Smooth muscle cell (in vitro differentiated cells): ENCODE measurements around the gene PHYHD1. TPM values are rescaled to one million over a fixed set of nuclear protein-coding genes. Genes with fewer than 3 reads are reported as not detected.

ENCODE experiments used
- DNase-seq: peaks from one replicate; lab custom pipeline; 2025; ENCODE audit not compliant: unreplicated experiment; lab: John Stamatoyannopoulos, UW
- H2AFZ ChIP-seq: fragments of 200-600 bp; sonication (generic); 2 replicates; pipeline ENCODE4 v1.6.0; 2016; ENCODE audit warnings: antibody characterized with exemption, low read depth, mild to moderate bottlenecking
- H3F3A ChIP-seq: fragments of 200-600 bp; sonication (generic); 2 replicates; pipeline ENCODE4 v1.6.0; 2017; ENCODE audit warnings: antibody characterized with exemption, low read depth
- H3K27ac ChIP-seq: fragments of 200-600 bp; sonication (generic); 2 replicates; pipeline ENCODE4 v1.5.1; 2016; ENCODE audit warnings: low read depth, mild to moderate bottlenecking
- H3K27me3 ChIP-seq: fragments of 200-600 bp; sonication (generic); 2 replicates; pipeline ENCODE4 v1.6.1; 2016; ENCODE audit warnings: low read depth, mild to moderate bottlenecking
- H3K36me3 ChIP-seq: fragments of 200-600 bp; sonication (generic); 2 replicates; pipeline ENCODE4 v1.5.1; 2016; ENCODE audit warnings: low read depth
- H3K4me1 ChIP-seq: fragments of 200-600 bp; sonication (generic); 2 replicates; pipeline ENCODE4 v1.5.1; 2016; ENCODE audit warnings: low read depth
- H3K4me2 ChIP-seq: fragments of 200-600 bp; sonication (generic); 2 replicates; pipeline ENCODE4 v1.6.0; 2016; ENCODE audit warnings: mild to moderate bottlenecking
- H3K4me3 ChIP-seq: fragments of 200-600 bp; sonication (generic); 2 replicates; pipeline ENCODE4 v1.5.1; 2016; ENCODE audit warnings: mild to moderate bottlenecking
- H3K79me2 ChIP-seq: fragments of 200-600 bp; sonication (generic); 2 replicates; pipeline ENCODE4 v1.6.0; 2016; ENCODE audit warnings: low read depth, mild to moderate bottlenecking
- H3K9ac ChIP-seq: fragments of 200-600 bp; sonication (generic); 2 replicates; pipeline ENCODE4 v1.6.0; 2016; ENCODE audit warnings: low read depth
- H3K9me3 ChIP-seq: fragments of 200-600 bp; sonication (generic); replicated peaks from 2 replicates; pipeline ENCODE4 v1.5.1; 2016; ENCODE audit warnings: low read depth
- H4K20me1 ChIP-seq: fragments of 200-600 bp; sonication (generic); 2 replicates; pipeline ENCODE4 v1.6.0; 2016; ENCODE audit warnings: low read depth
- CTCF ChIP-seq: fragments of 200-600 bp; sonication (generic); IDR thresholded peaks from 2 replicates; pipeline ENCODE4 v1.5.1; 2017; ENCODE audit warnings: borderline replicate concordance, mild to moderate bottlenecking, antibody characterized with exemption; ENCODE audit not compliant: insufficient read depth, poor library complexity, severe bottlenecking
- WGBS: methylation state at CpG from one replicate; pipeline ENCODE4 v1.1.7; 2016; ENCODE audit warnings: low lambda C conversion rate; 5-methylcytosine and 5-hydroxymethylcytosine counted together
- polyA plus RNA-seq: library from polyadenylated mRNA; unstranded; fragments of >200 nt; fragmentation: Nextera tagmentation; extraction: Ambion mirVana; gene quantifications from 2 replicates; pipeline ENCODE4 v1.2.1, GENCODE V29; 2016
- total RNA-seq: library from RNA; depleted of rRNA; stranded (reverse); fragments of >200 nt; gene quantifications from 2 replicates; pipeline ENCODE4 v1.2.3, GENCODE V29; 2014

PHYHD1 gene
- total and polyA plus RNA-seq, 2 experiments from 2014 or later: 7.3 to 37.6 TPM

DNA sequence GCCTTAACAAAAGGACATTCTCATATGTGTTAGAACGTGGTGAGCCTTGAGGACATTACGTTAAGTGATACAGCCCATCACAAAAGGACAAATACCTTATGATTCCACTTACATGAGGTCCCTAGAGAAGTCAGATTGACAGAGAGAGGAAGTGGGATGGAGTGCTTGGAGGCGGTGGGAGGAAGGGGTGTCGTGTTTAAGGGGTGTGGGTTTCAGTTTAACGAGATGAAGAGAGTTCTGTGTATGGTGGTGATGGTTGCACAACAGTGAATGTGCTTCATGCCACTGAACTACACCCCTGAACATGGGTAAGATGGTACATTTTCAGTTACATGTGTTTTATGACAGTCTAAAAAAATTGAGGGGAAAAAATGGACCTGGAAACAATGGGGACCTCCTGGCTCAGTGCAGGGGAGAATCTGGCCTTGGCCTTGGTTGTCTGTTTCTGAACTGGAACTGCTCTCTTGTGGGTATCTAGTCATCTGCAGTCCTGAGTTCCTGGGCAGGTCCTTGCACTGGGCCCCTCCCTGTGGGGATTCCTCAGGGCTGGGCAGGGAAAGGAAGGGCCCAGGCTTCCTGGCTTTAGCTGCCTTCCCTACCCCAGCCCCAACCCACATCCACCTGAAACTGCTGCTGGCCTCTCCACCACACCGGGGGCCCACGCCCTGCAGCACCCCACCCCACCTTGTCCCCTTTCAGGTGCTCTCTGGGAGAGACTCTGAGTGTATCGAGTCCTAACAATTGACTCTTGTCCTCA lies 21.0 kb upstream of the PHYHD1 start:
- H3K4me1 ChIP-seq: no peaks in the 10 kb centered on the region
- no peaks in the 10 kb centered on the region for H3K9me3 ChIP-seq
- DNase-seq: no peak
- no peak overlapping the region for H3K4me3 ChIP-seq
- no peak for TF ChIP-seq CTCF
- H2AFZ ChIP-seq: no peak overlapping the region
- peak overlapping the region; percentile 37 for H3K27ac ChIP-seq
- H3K27me3 ChIP-seq: no peaks in the 10 kb centered on the region
- H3K79me2 ChIP-seq: peaks cover 77% of the 10 kb centered on the region
- H3F3A ChIP-seq: no peaks in the 10 kb centered on the region
- H3K4me2 ChIP-seq: no peak overlapping the region
- H3K9ac ChIP-seq: no peak overlapping the region
- H4K20me1 ChIP-seq: peaks cover 96% of the 10 kb centered on the region
- H3K36me3 ChIP-seq: no peaks in the 10 kb centered on the region
- 82% methylated on average over 8 of the region's 8 CpGs for WGBS

DNA sequence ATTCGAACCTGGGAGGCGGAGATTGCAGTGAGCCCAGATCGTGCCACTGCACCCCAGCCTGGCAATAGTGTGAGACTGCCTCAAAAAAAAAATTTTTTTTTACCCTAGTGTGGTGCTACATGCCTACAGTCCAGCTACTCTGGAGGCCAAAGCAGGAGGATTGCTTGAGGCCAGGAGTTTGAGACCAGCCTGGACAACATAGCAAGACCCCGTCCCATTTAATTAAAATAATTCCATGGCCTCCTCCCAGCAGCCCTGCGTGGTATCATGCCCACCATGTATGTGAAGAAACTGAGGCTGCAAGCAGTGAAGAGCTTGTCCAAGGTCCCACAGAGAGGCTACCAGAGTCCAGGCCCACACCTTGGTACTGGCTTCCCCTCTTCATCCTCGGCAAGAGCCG lies 19.4 kb upstream of the PHYHD1 start:
- H3K4me1 ChIP-seq: no peaks in the 10 kb centered on the region
- WGBS: 88% methylated on average over 7 of the region's 7 CpGs
- H3K27me3 ChIP-seq: no peaks in the 10 kb centered on the region
- no peak overlapping the region for H3K4me3 ChIP-seq
- H3K27ac ChIP-seq: no peak overlapping the region
- no peaks in the 10 kb centered on the region for H3K9me3 ChIP-seq
- peaks cover 83% of the 10 kb centered on the region for H4K20me1 ChIP-seq
- no peak for DNase-seq
- peaks cover 68% of the 10 kb centered on the region for H3K79me2 ChIP-seq
- H2AFZ ChIP-seq: no peak overlapping the region
- no peak overlapping the region for H3K9ac ChIP-seq
- no peak overlapping the region for H3K4me2 ChIP-seq
- H3K36me3 ChIP-seq: no peaks in the 10 kb centered on the region
- H3F3A ChIP-seq: peaks cover 3% of the 10 kb centered on the region
- TF ChIP-seq CTCF: no peak

DNA sequence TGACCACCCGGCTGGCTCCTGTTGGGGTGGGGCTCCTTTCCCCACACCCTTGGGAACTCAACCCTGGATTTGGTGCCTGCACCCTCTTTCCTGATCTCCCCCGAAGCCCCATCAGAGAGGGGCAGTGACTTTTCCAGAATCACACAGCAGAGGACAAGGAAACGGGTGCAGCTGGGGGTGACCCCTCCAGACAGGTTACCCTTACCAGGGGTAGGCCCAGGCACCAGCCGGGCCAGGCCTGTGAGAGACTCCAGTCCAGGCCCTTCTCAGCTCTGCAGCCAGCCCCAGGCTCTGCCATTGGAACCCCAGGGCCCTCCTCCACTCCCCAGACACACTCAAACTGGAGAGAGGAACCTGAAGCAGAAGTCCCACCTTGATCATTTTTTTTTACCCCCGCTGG lies 19.0 kb upstream of the PHYHD1 start:
- DNase-seq: no peak
- H2AFZ ChIP-seq: no peak overlapping the region
- no peaks in the 10 kb centered on the region for H3K36me3 ChIP-seq
- no peak overlapping the region for H3K4me3 ChIP-seq
- no peaks in the 10 kb centered on the region for H3K4me1 ChIP-seq
- no peak overlapping the region for H3K9ac ChIP-seq
- no peak for TF ChIP-seq CTCF
- no peaks in the 10 kb centered on the region for H3K9me3 ChIP-seq
- peak overlapping the region; percentile 49 for H3K27ac ChIP-seq
- peaks cover 3% of the 10 kb centered on the region for H3F3A ChIP-seq
- WGBS: 93% methylated on average over 5 of the region's 5 CpGs
- no peak overlapping the region for H3K4me2 ChIP-seq
- peaks cover 68% of the 10 kb centered on the region for H3K79me2 ChIP-seq
- no peaks in the 10 kb centered on the region for H3K27me3 ChIP-seq
- peaks cover 78% of the 10 kb centered on the region for H4K20me1 ChIP-seq
